WTC11 (cell line): ENCODE results near the gene MYOCOS. TPM values are rescaled to one million over a fixed set of nuclear protein-coding genes. Genes with fewer than 3 reads are reported as not detected.

Source experiments
- ATAC-seq: fragments of 200-7000 bp; cut with Tn5 transposase; 2 replicates; pipeline ENCODE4 v1.10.0; 2021; ENCODE audit warnings: mild to moderate bottlenecking, moderate library complexity
- CTCF ChIA-PET: fragments of 300-600 bp; sonication (Branson Sonifier 250); formaldehyde crosslinking; loops from one replicate; lab custom pipeline; 2021; ENCODE audit warnings: antibody characterized with exemption; lab: Charles Lee
- POLR2A ChIA-PET: fragments of 350-600 bp; sonication (Branson Sonifier 250); formaldehyde crosslinking; loops from one replicate; lab custom pipeline; 2021; ENCODE audit warnings: antibody characterized with exemption; lab: Charles Lee
- DNase-seq: peaks from one replicate; pipeline ENCODE4 v3.0.0; 2021; ENCODE audit warnings: low spot score
- H3K27ac Mint-ChIP-seq: 2 replicates; pipeline ENCODE4 v1.8.0; 2021; ENCODE audit warnings: mixed read lengths
- H3K27me3 Mint-ChIP-seq: 2 replicates; pipeline ENCODE4 v1.8.0; 2021; ENCODE audit warnings: low read depth, mild to moderate bottlenecking, moderate library complexity, mixed read lengths
- H3K36me3 Mint-ChIP-seq: 2 replicates; pipeline ENCODE4 v1.8.0; 2021; ENCODE audit warnings: mixed read lengths
- H3K4me1 Mint-ChIP-seq: 2 replicates; pipeline ENCODE4 v1.8.0; 2022; ENCODE audit warnings: mixed read lengths
- H3K4me3 Mint-ChIP-seq: 2 replicates; pipeline ENCODE4 v1.8.0; 2021; ENCODE audit warnings: mild to moderate bottlenecking, moderate library complexity, mixed read lengths
- H3K9me3 Mint-ChIP-seq: 2 replicates; pipeline ENCODE4 v1.8.0; 2021; ENCODE audit warnings: mixed read lengths
- EMX1 ChIP-seq: fragments of 250-450 bp; sonication (Bioruptor Pico); IDR thresholded peaks from 2 replicates; pipeline ENCODE4 v1.8.0; 2021; ENCODE audit warnings: mild to moderate bottlenecking
- GABPB1 ChIP-seq: sonication (generic); formaldehyde crosslinking; IDR thresholded peaks from 2 replicates; pipeline ENCODE4 v1.8.1; 2023; ENCODE audit warnings: mild to moderate bottlenecking, missing genetic modification reagents
- MXD4 ChIP-seq: fragments of 250-450 bp; sonication (Bioruptor Pico); IDR thresholded peaks from 2 replicates; pipeline ENCODE4 v1.8.0; 2021; ENCODE audit warnings: mild to moderate bottlenecking, moderate library complexity, borderline replicate concordance
- ZBTB21 ChIP-seq: sonication (generic); formaldehyde crosslinking; IDR thresholded peaks from 2 replicates; pipeline ENCODE4 v1.8.1; 2023; ENCODE audit warnings: mild to moderate bottlenecking, missing genetic modification reagents, borderline replicate concordance
- ZNF138 ChIP-seq: sonication (generic); formaldehyde crosslinking; conservative IDR thresholded peaks from 2 replicates; pipeline ENCODE4 v1.8.1; 2022; ENCODE audit warnings: mild to moderate bottlenecking, moderate library complexity, missing genetic modification reagents
- total RNA-seq: library from RNA; stranded (reverse); gene quantifications from 3 replicates; pipeline ENCODE4 v1.2.3, GENCODE V29; 2021
- TF ChIP-seq, protein P1 (sequence below): sonication (generic); formaldehyde crosslinking; conservative IDR thresholded peaks from 2 replicates; pipeline ENCODE4 v1.8.1; 2023; ENCODE audit warnings: mild to moderate bottlenecking, low read depth, missing genetic modification reagents, moderate library complexity
- TF ChIP-seq, protein P2 (sequence below): fragments of 200-600 bp; IDR thresholded peaks from 2 replicates; pipeline ENCODE4 v1.8.0; 2022; ENCODE audit warnings: antibody characterized with exemption
- TF ChIP-seq, protein P3 (sequence below): fragments of 250-450 bp; sonication (Bioruptor Pico); IDR thresholded peaks from 2 replicates; pipeline ENCODE4 v2.1.2; 2022; ENCODE audit warnings: mild to moderate bottlenecking, moderate library complexity
- TF ChIP-seq, protein P4 (sequence below): sonication (generic); formaldehyde crosslinking; IDR thresholded peaks from 2 replicates; pipeline ENCODE4 v1.8.1; 2023; ENCODE audit warnings: mild to moderate bottlenecking, moderate library complexity, missing genetic modification reagents
- TF ChIP-seq, protein P5 (sequence below): sonication (generic); formaldehyde crosslinking; IDR thresholded peaks from 2 replicates; pipeline ENCODE4 v1.8.1; 2023; ENCODE audit warnings: mild to moderate bottlenecking, missing genetic modification reagents, borderline replicate concordance
- TF ChIP-seq, protein P6 (sequence below): sonication (generic); formaldehyde crosslinking; IDR thresholded peaks from 2 replicates; pipeline ENCODE4 v1.8.1; 2022; ENCODE audit warnings: mild to moderate bottlenecking, missing genetic modification reagents, moderate library complexity, borderline replicate concordance
- TF ChIP-seq, protein P7 (sequence below): sonication (generic); formaldehyde crosslinking; IDR thresholded peaks from 2 replicates; pipeline ENCODE4 v1.8.1; 2023; ENCODE audit warnings: mild to moderate bottlenecking, missing genetic modification reagents, moderate library complexity
- TF ChIP-seq, protein P8 (sequence below): sonication (generic); formaldehyde crosslinking; IDR thresholded peaks from 2 replicates; pipeline ENCODE4 v1.8.1; 2023; ENCODE audit warnings: mild to moderate bottlenecking, missing genetic modification reagents

MYOCOS gene
- total RNA-seq, 1 experiment from 2014 or later: not detected

DNA sequence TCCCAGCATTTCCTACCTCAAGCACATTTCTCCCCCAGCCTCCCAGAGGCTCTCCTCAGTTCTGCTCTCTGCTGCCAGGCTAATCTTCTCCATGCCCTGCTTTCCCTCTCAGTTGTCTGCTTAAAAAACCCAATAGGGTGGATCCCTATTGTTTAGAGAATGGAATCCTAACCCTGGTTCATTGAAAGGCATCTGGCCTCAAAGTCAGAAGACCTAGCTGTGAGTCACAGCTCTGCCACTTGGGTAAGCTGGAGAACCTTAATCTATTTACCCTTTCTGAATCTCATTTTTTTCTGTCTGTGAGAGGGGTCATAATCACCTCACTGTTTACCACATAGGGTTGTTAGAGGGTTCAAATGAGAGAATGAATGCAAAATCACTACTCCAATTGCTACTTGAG is 42.9 kb downstream of the MYOCOS start:
- Mint-ChIP-seq H3K4me1 (peaks cover 11% of the 10 kb centered on the region), H3K9me3 (peaks cover 12% of the 10 kb centered on the region; the same call in 1 of the 2 replicates), H3K27me3 (no peaks in the 10 kb centered on the region), H3K36me3 (no peaks in the 10 kb centered on the region), H3K4me3 (no peak overlapping the region)
- POLR2A ChIA-PET: no interaction called here
- CTCF ChIA-PET: interaction anchor here (2.1 kb wide), 1 partner anchor 20 kb away, joined by 7 read pairs; no protein-coding TSS in a partner anchor
- TF ChIP-seq, protein P1, sequence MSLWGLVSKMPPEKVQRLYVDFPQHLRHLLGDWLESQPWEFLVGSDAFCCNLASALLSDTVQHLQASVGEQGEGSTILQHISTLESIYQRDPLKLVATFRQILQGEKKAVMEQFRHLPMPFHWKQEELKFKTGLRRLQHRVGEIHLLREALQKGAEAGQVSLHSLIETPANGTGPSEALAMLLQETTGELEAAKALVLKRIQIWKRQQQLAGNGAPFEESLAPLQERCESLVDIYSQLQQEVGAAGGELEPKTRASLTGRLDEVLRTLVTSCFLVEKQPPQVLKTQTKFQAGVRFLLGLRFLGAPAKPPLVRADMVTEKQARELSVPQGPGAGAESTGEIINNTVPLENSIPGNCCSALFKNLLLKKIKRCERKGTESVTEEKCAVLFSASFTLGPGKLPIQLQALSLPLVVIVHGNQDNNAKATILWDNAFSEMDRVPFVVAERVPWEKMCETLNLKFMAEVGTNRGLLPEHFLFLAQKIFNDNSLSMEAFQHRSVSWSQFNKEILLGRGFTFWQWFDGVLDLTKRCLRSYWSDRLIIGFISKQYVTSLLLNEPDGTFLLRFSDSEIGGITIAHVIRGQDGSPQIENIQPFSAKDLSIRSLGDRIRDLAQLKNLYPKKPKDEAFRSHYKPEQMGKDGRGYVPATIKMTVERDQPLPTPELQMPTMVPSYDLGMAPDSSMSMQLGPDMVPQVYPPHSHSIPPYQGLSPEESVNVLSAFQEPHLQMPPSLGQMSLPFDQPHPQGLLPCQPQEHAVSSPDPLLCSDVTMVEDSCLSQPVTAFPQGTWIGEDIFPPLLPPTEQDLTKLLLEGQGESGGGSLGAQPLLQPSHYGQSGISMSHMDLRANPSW (CRISPR knock-in tag): no peak
- TF ChIP-seq, protein P2, sequence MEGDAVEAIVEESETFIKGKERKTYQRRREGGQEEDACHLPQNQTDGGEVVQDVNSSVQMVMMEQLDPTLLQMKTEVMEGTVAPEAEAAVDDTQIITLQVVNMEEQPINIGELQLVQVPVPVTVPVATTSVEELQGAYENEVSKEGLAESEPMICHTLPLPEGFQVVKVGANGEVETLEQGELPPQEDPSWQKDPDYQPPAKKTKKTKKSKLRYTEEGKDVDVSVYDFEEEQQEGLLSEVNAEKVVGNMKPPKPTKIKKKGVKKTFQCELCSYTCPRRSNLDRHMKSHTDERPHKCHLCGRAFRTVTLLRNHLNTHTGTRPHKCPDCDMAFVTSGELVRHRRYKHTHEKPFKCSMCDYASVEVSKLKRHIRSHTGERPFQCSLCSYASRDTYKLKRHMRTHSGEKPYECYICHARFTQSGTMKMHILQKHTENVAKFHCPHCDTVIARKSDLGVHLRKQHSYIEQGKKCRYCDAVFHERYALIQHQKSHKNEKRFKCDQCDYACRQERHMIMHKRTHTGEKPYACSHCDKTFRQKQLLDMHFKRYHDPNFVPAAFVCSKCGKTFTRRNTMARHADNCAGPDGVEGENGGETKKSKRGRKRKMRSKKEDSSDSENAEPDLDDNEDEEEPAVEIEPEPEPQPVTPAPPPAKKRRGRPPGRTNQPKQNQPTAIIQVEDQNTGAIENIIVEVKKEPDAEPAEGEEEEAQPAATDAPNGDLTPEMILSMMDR: no peak
- TF ChIP-seq, all 79 proteins: peak for 0
- DNase-seq: no peak
- no peak overlapping the region for H3K27ac Mint-ChIP-seq
- no peak; the same call in 1 of the 2 replicates for ATAC-seq

DNA sequence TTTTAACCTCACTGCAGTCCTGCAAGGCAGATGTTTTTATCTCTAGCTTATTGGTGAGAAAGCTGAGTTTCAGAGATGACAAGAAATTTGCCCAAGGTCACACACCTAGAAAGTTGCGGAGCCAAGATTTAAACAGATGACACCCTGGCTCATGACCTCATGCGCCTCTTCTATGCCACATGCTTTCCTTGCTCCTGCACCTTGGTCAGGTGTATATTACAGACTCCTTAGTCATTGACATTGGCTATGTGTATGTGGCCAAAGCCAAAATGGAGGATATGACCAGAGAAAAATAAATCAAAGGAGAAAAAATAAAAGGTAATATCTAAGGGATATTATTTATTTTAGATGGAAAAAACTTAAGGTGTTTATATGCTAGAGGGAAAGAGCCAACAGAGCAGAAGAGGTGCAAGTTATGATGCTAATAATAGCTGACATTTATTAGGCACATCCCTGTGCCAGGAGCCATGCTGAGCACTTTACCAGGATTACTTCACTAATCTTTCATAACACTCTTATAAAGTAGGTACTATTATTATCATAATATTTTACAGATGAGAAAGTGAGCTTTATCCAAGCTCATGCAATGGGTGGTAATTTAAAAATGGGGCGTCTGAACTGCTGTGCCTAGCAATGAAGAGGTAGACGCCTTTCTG is 44.2 kb downstream of the MYOCOS start:
- Mint-ChIP-seq H3K27me3 (no peaks in the 10 kb centered on the region), H3K4me3 (no peak overlapping the region)
- ChIA-PET POLR2A (no interaction called here), CTCF (interaction anchor here (0.6 to 2.1 kb wide), 3 partner anchors 11 to 50 kb away, joined by 3 to 7 read pairs (median 5); no protein-coding TSS in a partner anchor)
- TF ChIP-seq, protein P3, sequence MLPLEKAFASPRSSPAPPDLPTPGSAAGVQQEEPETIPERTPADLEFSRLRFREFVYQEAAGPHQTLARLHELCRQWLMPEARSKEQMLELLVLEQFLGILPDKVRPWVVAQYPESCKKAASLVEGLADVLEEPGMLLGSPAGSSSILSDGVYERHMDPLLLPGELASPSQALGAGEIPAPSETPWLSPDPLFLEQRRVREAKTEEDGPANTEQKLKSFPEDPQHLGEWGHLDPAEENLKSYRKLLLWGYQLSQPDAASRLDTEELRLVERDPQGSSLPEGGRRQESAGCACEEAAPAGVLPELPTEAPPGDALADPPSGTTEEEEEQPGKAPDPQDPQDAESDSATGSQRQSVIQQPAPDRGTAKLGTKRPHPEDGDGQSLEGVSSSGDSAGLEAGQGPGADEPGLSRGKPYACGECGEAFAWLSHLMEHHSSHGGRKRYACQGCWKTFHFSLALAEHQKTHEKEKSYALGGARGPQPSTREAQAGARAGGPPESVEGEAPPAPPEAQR (CRISPR knock-in tag): no peak
- no peak for TF ChIP-seq ZBTB21 (CRISPR knock-in tag)
- TF ChIP-seq GABPB1 (CRISPR knock-in tag): no peak
- TF ChIP-seq MXD4: no peak
- TF ChIP-seq, all 79 proteins: peak for 0
- Mint-ChIP-seq H3K4me1 (peaks cover 2% of the 10 kb centered on the region), H3K9me3 (0 out of 2 replicates have a peak, but pooled peaks cover 2% of the 10 kb centered on the region), H3K27ac (no peak overlapping the region), H3K36me3 (no peaks in the 10 kb centered on the region)
- ATAC-seq (no peak), DNase-seq (no peak)

DNA sequence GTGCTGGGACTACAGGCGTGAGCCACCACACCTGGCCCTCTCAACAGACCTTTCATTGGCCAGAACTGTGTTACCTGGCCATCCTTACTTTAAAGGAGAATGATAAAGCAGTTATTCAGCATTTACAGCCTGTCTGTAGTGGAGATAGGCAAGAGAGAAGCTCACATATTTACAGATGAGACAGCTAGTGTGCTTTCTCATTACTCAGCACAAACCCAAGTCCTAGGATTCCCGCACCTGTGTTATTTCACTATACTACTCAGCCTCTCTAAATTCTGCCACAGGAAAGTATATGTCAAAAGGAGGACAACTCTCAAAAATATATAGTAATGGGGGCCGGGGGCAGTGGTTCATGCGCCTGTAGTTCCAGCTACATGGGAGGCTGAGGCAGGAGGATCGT is 46.3 kb downstream of the MYOCOS start:
- no peak for ATAC-seq
- H3K36me3 Mint-ChIP-seq: no peaks in the 10 kb centered on the region
- DNase-seq: no peak
- no peak overlapping the region for H3K4me3 Mint-ChIP-seq
- CTCF ChIA-PET: interaction anchor here (0.7 to 1.0 kb wide), 3 partner anchors 13 to 1859 kb away, joined by 3 to 4 read pairs (median 3); no protein-coding TSS in a partner anchor
- no peaks in the 10 kb centered on the region for H3K27me3 Mint-ChIP-seq
- POLR2A ChIA-PET: no interaction called here
- H3K27ac Mint-ChIP-seq: no peak overlapping the region
- H3K4me1 Mint-ChIP-seq: no peaks in the 10 kb centered on the region
- no peaks in the 10 kb centered on the region for H3K9me3 Mint-ChIP-seq
- TF ChIP-seq, protein P4, sequence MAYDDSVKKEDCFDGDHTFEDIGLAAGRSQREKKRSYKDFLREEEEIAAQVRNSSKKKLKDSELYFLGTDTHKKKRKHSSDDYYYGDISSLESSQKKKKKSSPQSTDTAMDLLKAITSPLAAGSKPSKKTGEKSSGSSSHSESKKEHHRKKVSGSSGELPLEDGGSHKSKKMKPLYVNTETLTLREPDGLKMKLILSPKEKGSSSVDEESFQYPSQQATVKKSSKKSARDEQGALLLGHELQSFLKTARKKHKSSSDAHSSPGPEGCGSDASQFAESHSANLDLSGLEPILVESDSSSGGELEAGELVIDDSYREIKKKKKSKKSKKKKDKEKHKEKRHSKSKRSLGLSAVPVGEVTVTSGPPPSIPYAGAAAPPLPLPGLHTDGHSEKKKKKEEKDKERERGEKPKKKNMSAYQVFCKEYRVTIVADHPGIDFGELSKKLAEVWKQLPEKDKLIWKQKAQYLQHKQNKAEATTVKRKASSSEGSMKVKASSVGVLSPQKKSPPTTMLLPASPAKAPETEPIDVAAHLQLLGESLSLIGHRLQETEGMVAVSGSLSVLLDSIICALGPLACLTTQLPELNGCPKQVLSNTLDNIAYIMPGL (CRISPR knock-in tag): no peak
- no peak for TF ChIP-seq MXD4
- TF ChIP-seq, protein P5, sequence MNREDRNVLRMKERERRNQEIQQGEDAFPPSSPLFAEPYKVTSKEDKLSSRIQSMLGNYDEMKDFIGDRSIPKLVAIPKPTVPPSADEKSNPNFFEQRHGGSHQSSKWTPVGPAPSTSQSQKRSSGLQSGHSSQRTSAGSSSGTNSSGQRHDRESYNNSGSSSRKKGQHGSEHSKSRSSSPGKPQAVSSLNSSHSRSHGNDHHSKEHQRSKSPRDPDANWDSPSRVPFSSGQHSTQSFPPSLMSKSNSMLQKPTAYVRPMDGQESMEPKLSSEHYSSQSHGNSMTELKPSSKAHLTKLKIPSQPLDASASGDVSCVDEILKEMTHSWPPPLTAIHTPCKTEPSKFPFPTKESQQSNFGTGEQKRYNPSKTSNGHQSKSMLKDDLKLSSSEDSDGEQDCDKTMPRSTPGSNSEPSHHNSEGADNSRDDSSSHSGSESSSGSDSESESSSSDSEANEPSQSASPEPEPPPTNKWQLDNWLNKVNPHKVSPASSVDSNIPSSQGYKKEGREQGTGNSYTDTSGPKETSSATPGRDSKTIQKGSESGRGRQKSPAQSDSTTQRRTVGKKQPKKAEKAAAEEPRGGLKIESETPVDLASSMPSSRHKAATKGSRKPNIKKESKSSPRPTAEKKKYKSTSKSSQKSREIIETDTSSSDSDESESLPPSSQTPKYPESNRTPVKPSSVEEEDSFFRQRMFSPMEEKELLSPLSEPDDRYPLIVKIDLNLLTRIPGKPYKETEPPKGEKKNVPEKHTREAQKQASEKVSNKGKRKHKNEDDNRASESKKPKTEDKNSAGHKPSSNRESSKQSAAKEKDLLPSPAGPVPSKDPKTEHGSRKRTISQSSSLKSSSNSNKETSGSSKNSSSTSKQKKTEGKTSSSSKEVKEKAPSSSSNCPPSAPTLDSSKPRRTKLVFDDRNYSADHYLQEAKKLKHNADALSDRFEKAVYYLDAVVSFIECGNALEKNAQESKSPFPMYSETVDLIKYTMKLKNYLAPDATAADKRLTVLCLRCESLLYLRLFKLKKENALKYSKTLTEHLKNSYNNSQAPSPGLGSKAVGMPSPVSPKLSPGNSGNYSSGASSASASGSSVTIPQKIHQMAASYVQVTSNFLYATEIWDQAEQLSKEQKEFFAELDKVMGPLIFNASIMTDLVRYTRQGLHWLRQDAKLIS: no peak
- TF ChIP-seq, protein P6, sequence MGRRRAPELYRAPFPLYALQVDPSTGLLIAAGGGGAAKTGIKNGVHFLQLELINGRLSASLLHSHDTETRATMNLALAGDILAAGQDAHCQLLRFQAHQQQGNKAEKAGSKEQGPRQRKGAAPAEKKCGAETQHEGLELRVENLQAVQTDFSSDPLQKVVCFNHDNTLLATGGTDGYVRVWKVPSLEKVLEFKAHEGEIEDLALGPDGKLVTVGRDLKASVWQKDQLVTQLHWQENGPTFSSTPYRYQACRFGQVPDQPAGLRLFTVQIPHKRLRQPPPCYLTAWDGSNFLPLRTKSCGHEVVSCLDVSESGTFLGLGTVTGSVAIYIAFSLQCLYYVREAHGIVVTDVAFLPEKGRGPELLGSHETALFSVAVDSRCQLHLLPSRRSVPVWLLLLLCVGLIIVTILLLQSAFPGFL (CRISPR knock-in tag): no peak
- no peak for TF ChIP-seq EMX1 (CRISPR knock-in tag)
- TF ChIP-seq, protein P7, sequence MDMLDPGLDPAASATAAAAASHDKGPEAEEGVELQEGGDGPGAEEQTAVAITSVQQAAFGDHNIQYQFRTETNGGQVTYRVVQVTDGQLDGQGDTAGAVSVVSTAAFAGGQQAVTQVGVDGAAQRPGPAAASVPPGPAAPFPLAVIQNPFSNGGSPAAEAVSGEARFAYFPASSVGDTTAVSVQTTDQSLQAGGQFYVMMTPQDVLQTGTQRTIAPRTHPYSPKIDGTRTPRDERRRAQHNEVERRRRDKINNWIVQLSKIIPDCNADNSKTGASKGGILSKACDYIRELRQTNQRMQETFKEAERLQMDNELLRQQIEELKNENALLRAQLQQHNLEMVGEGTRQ: no peak
- TF ChIP-seq, protein P8, sequence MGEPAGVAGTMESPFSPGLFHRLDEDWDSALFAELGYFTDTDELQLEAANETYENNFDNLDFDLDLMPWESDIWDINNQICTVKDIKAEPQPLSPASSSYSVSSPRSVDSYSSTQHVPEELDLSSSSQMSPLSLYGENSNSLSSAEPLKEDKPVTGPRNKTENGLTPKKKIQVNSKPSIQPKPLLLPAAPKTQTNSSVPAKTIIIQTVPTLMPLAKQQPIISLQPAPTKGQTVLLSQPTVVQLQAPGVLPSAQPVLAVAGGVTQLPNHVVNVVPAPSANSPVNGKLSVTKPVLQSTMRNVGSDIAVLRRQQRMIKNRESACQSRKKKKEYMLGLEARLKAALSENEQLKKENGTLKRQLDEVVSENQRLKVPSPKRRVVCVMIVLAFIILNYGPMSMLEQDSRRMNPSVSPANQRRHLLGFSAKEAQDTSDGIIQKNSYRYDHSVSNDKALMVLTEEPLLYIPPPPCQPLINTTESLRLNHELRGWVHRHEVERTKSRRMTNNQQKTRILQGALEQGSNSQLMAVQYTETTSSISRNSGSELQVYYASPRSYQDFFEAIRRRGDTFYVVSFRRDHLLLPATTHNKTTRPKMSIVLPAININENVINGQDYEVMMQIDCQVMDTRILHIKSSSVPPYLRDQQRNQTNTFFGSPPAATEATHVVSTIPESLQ (CRISPR knock-in tag): no peak
- TF ChIP-seq ZNF138 (CRISPR knock-in tag): no peak
